NCI-H146 treated with DMSO at 0.1 percent for 48 hours (cell line): Measurements from ENCODE around the gene INTS14.
A peak's percentile ranks its signal among the peaks of the same experiment; 100 is the strongest.

ENCODE experiments used
- DNase-seq: peaks from one replicate; lab custom pipeline; 2025; ENCODE audit not compliant: unreplicated experiment; lab: John Stamatoyannopoulos, UW

The INTS14 gene

DNA sequence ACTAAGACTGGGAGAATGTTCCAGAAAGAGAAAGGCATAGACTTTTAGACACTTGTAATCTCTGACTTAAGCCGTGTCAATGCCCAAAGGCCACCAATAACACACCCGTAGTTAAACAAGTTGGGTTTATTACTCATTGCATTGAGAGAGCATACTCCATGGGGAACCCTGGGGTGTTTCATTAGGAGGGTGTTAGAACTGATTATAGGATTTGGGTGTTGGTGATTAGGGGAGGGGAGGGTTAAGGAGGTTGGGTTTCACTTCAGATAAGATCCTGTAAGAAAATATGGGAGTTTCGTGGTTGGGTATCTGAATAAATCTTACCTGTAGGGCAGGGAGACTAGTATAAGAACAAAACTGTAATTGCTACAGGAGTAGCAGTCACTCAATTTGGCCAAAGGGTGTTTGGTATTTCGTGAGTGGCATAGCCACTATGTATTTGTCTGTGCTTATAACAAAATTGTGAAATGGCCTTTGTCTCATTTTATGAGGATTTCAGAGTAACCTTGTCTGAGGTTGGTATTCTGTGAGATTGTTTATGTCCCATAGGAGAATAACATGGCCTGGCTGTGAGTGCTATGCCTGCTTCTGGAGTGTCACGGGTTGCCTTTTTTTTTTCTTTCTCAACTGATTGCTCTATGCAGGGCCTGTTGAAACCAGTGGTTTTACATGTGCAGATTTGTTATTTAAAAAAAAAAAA, 77.7 kb downstream of the INTS14 start:
- DNase-seq: no peak

DNA sequence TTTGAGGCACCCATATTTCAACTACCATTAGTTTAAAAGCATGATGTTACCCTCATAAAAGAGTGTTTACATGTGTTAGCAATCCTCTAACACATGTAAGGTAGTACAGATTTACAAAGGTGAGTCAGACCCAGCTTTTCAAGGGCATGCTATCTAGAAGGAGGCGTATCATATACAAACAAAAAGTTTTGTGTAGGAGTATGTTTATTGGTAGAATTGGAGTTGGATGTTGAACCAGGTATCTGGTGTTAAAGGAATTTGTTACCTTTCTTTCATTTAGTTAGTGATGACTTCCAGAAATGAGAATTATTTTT, 78.2 kb downstream of the INTS14 start:
- DNase-seq: no peak

GRCh38 chr15:65530318-65531111, 80.4 kb downstream of the INTS14 start, which contains the start of gene HACD3:
Gene HACD3 (plus strand): TSS chr15:65530463. CDS start chr15:65530632, 169 bp downstream.
- DNase-seq: peak; percentile 47

DNA sequence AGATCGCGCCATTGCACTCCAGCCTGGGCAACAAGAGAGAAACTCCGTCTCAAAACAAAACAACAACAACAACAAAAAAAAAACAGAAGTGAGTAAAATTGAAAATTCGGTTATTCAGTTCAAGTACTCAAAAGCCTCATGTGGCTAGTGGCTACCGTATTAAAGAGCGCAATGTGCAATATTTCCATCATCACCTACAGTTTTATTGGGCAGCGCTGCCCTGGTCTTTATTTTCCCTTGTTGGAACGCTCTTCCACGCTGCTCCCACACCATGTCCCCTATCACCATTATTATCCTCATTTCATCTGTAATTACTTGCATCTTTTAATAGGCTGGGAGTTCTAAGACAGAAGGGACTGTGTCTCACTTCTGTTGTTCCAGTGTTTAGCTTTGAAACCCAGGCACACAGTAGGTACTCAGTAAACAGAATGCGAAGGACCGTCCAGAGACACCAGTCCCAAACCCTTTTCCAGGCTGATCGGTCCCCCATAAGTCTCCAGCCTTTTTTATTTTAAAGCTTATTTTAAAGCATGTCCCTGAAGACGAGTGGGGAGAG, 81.1 kb downstream of the INTS14 start:
- DNase-seq: no peak
